ENCODE results near the gene SEC14L3.

DNA sequence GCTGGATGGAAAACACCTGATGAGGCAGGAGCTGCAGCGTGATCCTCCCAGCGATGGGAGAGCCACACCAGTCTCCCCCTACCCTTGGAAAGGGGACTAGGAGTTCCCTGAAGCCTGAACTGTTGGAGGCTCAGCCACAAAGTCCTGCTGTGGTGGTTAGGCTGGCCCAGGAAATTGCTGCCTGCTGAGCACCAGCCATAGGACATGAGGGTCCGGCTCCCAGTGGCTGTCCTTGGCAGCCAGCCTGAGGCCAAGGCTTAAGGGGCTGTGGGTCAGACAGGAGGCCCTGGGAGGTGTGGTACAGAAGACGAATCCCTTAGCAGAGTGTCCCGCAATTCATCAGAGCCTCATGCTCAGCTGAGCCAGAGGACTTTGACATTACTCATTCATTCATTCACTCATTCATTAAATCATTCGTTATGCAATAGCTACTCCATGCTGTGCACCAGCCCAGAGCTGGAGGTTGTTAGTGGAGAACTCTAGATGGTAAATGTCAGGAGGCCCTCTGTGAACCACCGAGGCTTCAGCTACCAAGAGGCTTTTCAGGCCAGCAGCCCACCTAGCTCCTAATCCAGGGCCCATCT, 48.1 kb upstream of the SEC14L3 start:
- TF ChIP-seq MEF2A (IDR thresholded peaks at IDR 0.05; ENCODE audit: borderline replicate concordance, low read depth) (no peak), RXRA (IDR thresholded peaks at IDR 0.05; ENCODE audit: borderline replicate concordance, low read depth) (no peak), MXI1 (IDR thresholded peaks at IDR 0.05; ENCODE audit: low read depth, low read length) (no peak), POLR2AphosphoS5 (IDR thresholded peaks at IDR 0.05; ENCODE audit: low read depth, low read length) (no peak), TAF1 (IDR thresholded peaks at IDR 0.05; ENCODE audit: borderline replicate concordance, low read depth, low read length) (no peak), CHD2 (IDR thresholded peaks at IDR 0.05; ENCODE audit: low read length, partially characterized antibody) (no peak), SMC3 (IDR thresholded peaks at IDR 0.05; ENCODE audit: low read depth, low read length) (no peak)
- TF ChIP-seq, protein P1, sequence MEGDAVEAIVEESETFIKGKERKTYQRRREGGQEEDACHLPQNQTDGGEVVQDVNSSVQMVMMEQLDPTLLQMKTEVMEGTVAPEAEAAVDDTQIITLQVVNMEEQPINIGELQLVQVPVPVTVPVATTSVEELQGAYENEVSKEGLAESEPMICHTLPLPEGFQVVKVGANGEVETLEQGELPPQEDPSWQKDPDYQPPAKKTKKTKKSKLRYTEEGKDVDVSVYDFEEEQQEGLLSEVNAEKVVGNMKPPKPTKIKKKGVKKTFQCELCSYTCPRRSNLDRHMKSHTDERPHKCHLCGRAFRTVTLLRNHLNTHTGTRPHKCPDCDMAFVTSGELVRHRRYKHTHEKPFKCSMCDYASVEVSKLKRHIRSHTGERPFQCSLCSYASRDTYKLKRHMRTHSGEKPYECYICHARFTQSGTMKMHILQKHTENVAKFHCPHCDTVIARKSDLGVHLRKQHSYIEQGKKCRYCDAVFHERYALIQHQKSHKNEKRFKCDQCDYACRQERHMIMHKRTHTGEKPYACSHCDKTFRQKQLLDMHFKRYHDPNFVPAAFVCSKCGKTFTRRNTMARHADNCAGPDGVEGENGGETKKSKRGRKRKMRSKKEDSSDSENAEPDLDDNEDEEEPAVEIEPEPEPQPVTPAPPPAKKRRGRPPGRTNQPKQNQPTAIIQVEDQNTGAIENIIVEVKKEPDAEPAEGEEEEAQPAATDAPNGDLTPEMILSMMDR (IDR thresholded peaks at IDR 0.05): no peak
- TF ChIP-seq, protein P2, sequence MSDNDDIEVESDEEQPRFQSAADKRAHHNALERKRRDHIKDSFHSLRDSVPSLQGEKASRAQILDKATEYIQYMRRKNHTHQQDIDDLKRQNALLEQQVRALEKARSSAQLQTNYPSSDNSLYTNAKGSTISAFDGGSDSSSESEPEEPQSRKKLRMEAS (IDR thresholded peaks at IDR 0.05; ENCODE audit: low read depth): no peak

All from SK-N-SH (cell line).